ENCODE measurements around the gene HCAR1.

DNA sequence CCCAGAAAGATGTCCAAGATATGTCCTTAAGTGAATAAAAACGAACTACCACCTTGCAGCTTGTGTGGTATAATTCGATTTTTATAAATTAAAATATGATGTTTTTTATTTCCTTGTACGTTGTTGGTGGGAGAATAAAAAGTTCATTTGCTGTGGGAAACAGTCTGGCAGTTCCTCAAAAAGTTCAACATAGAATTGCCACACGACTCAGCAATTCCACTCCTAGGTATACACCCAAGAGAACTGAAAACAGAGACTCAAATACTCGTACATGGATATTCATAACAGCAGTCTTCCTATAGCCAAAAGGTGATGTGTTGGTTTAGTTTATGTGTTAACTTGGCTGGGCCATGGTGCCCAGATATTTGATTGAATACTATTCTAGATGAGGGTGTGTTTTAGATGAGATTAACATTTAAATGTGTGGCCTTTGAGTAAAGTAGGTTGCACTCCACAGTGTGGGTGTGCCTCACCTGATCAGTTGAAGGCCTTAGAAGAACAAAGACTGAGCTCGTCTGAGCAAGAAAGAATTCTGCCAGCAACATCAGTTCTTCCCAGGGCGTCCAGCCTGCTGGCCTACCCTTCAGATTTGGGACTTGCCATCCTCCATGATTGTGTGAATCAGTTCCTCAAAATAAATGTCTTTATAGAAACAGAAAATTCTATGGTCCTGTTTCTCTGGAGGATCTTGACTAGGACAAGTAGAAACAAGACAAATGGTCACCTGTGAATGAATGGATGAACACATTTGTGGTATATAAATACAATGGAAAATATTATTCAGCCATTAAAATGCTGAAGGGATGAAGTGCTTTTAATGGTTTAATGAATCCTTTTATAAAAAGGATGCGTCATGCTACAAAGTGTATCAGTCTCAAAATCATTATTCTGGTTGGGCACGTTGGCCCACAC, 16.8 kb upstream of the HCAR1 start:
- TF ChIP-seq, protein P1, sequence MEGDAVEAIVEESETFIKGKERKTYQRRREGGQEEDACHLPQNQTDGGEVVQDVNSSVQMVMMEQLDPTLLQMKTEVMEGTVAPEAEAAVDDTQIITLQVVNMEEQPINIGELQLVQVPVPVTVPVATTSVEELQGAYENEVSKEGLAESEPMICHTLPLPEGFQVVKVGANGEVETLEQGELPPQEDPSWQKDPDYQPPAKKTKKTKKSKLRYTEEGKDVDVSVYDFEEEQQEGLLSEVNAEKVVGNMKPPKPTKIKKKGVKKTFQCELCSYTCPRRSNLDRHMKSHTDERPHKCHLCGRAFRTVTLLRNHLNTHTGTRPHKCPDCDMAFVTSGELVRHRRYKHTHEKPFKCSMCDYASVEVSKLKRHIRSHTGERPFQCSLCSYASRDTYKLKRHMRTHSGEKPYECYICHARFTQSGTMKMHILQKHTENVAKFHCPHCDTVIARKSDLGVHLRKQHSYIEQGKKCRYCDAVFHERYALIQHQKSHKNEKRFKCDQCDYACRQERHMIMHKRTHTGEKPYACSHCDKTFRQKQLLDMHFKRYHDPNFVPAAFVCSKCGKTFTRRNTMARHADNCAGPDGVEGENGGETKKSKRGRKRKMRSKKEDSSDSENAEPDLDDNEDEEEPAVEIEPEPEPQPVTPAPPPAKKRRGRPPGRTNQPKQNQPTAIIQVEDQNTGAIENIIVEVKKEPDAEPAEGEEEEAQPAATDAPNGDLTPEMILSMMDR (conservative IDR thresholded peaks at IDR 0.05 in 1 of 2, IDR thresholded peaks at IDR 0.05 in 1 of 2; ENCODE audit: extremely low read depth in 1 of 2, insufficient read depth in 1 of 2, low read depth in 1 of 2, low read length in 2 of 2), result no peak
- TF ChIP-seq EZH2 (IDR thresholded peaks at IDR 0.05; ENCODE audit: borderline replicate concordance, low read length), result no peak

Data from mammary epithelial cell (primary cell).